Activated CD8-positive, alpha-beta T cell treated with anti-CD3 and anti-CD28 coated beads, Interleukin-2, amount 10 ng/mL, durations not matched to agents 7 days and 5 days (primary cell): ENCODE measurements around the gene GLDC. TPM values are rescaled to one million over a fixed set of nuclear protein-coding genes. Genes with fewer than 3 reads are reported as not detected.
A peak's percentile ranks its signal among the peaks of the same experiment; 100 is the strongest.

ENCODE experiments used
- ATAC-seq: fragments of 150-1000 bp; cut with Tn5 transposase; one replicate; pipeline ENCODE4 v1.10.0; 2021; ENCODE audit warnings: moderate library complexity
- CTCF ChIA-PET: fragments of 350-600 bp; sonication (Branson Sonifier 250); formaldehyde crosslinking; loops from one replicate; lab custom pipeline; 2021; ENCODE audit warnings: antibody characterized with exemption; lab: Charles Lee
- POLR2A ChIA-PET: fragments of 350-600 bp; sonication (Branson Sonifier 250); formaldehyde crosslinking; loops from one replicate; lab custom pipeline; 2021; ENCODE audit warnings: antibody characterized with exemption; lab: Charles Lee
- DNase-seq: peaks from one replicate; pipeline ENCODE4 v3.0.0-alpha.2; 2020
- H3K27ac Mint-ChIP-seq: one replicate; pipeline ENCODE4 v1.8.0; 2021; ENCODE audit warnings: mild to moderate bottlenecking, mixed read lengths
- H3K27me3 Mint-ChIP-seq: one replicate; pipeline ENCODE4 v1.8.0; 2021; ENCODE audit warnings: low read depth, mixed read lengths
- H3K36me3 Mint-ChIP-seq: one replicate; pipeline ENCODE4 v1.8.0; 2021; ENCODE audit warnings: low read depth, mixed read lengths
- H3K4me1 Mint-ChIP-seq: one replicate; pipeline ENCODE4 v1.8.0; 2021; ENCODE audit warnings: low read depth, mixed read lengths
- H3K4me3 Mint-ChIP-seq: one replicate; pipeline ENCODE4 v1.8.0; 2021; ENCODE audit warnings: mild to moderate bottlenecking, mixed read lengths
- H3K9me3 Mint-ChIP-seq: one replicate; pipeline ENCODE4 v1.8.0; 2022; ENCODE audit warnings: mixed read lengths; ENCODE audit not compliant: insufficient read depth
- total RNA-seq, 2 experiments: library from RNA; stranded (reverse); gene quantifications; one replicate each; pipeline ENCODE4 v1.2.3, GENCODE V29; 2021

Gene GLDC
- total RNA-seq, 2 experiments from 2014 or later: 0.34 to 0.58 TPM

- H3K4me3 Mint-ChIP-seq: no peak overlapping the region
- H3K27me3 Mint-ChIP-seq: no peaks in the 10 kb centered on the region
- no peak for DNase-seq
- no peak for ATAC-seq
- no peak overlapping the region for H3K27ac Mint-ChIP-seq
- H3K4me1 Mint-ChIP-seq: no peaks in the 10 kb centered on the region
- ChIA-PET POLR2A (no interaction called here), CTCF (interaction anchor here (1.1 to 1.6 kb wide), 2 partner anchors 59 to 134 kb away, joined by 3 to 4 read pairs; no protein-coding TSS in a partner anchor)
- H3K9me3 Mint-ChIP-seq: no peaks in the 10 kb centered on the region
- H3K36me3 Mint-ChIP-seq: peaks cover 30% of the 10 kb centered on the region
Measured at GRCh38 chr9:6488395-6488794, 157.1 kb downstream of the GLDC start.

GRCh38 chr9:6484210-6484609, 161.3 kb downstream of the GLDC start:
- no peaks in the 10 kb centered on the region for H3K27me3 Mint-ChIP-seq
- ATAC-seq (no peak), DNase-seq (no peak)
- no peaks in the 10 kb centered on the region for H3K4me1 Mint-ChIP-seq
- peak overlapping the region; percentile 53 for H3K27ac Mint-ChIP-seq
- no peak overlapping the region for H3K4me3 Mint-ChIP-seq
- no peaks in the 10 kb centered on the region for H3K9me3 Mint-ChIP-seq
- H3K36me3 Mint-ChIP-seq: peaks cover 34% of the 10 kb centered on the region
- ChIA-PET POLR2A (no interaction called here), CTCF (no interaction called here)

Other genes with a start within 250 kb of the GLDC start
- 10 to 100 TPM; 59.3 to 68.6 TPM for gene UHRF2, start 232.5 kb downstream of the GLDC start, total RNA-seq
- 10 to 100 TPM; 52.9 to 53.4 TPM for gene KDM4C, start 112.2 kb upstream of the GLDC start, total RNA-seq